ENCODE measurements around the gene CBX4.

Gene CBX4

DNA sequence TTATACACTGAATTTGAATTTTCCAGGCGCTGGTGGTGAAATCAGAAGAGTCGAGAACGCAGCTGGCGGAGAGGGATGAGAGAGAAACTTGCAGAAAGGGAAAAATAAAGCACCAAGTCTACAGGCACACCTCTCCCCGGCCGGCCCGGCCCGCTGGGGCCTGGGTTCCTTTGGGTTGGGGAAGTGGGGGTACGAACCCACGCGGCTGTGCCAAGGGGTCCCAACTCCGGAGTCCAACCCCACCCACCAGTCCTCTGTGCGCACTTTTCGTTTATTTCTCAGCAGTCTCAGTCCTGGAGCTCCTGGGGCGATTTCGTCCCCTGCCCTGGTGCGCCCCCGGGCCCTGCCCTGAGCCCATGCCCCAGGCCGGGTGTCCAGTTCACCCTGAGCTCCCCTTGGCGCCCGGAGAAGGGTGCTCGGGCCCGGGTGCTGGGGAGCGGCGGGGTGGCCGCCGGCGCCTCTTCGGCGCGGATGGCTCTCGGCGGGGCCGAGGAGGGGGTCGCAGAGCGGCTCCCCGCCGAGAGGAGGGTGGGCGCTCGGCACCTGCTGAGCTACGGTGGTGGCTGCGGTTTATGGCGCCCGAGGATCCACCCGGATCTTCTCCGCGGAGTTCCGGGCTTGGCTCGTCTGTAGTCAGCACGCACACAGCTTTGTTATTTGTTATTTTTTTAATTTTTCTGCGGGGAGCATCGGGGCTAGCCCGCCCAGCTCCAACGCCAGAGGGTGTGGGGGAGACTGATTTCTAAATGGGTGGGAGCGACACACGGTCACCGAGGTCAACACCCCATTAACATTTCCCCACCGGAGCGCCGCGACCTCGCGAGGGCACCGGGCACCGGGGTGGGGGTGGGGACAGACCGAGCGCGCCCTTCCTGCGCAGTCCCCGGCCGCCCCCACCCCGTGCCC lies 26.6 kb downstream of the CBX4 start:
- DNase-seq (ENCODE audit: low read depth): no peak
- no peak overlapping the region for H3K4me3 ChIP-seq (ENCODE audit: low read length)
- TF ChIP-seq, protein P1, sequence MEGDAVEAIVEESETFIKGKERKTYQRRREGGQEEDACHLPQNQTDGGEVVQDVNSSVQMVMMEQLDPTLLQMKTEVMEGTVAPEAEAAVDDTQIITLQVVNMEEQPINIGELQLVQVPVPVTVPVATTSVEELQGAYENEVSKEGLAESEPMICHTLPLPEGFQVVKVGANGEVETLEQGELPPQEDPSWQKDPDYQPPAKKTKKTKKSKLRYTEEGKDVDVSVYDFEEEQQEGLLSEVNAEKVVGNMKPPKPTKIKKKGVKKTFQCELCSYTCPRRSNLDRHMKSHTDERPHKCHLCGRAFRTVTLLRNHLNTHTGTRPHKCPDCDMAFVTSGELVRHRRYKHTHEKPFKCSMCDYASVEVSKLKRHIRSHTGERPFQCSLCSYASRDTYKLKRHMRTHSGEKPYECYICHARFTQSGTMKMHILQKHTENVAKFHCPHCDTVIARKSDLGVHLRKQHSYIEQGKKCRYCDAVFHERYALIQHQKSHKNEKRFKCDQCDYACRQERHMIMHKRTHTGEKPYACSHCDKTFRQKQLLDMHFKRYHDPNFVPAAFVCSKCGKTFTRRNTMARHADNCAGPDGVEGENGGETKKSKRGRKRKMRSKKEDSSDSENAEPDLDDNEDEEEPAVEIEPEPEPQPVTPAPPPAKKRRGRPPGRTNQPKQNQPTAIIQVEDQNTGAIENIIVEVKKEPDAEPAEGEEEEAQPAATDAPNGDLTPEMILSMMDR (conservative IDR thresholded peaks at IDR 0.05; ENCODE audit: low read length): no peak

DNA sequence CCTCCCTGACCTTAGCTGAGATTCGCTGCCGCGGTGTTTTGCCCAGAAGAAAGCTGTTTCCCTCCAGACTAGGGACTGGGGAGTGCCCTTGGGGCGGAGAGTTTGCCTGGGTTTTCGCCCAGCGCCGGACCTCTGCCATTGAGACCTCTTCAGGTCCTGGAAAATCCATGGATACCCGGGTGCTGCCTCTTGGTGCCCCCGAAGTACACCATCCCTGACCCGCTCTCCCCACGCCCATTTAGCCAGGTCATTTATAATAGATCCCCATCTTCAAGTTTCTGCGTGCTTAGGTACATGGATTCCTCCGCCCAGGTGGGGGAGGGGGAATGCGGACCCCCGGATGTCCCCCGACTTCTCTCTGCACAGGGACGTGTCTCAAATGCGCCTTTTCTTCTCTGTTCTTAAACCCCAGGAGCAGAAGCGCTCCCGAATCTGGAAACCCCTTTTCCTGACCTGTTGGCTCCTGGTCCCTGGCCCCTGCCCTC lies 27.3 kb downstream of the CBX4 start:
- TF ChIP-seq, protein P1 (conservative IDR thresholded peaks at IDR 0.05; ENCODE audit: low read length): no peak
- DNase-seq (ENCODE audit: low read depth): no peak
- H3K4me3 ChIP-seq (ENCODE audit: low read length): no peak overlapping the region

DNA sequence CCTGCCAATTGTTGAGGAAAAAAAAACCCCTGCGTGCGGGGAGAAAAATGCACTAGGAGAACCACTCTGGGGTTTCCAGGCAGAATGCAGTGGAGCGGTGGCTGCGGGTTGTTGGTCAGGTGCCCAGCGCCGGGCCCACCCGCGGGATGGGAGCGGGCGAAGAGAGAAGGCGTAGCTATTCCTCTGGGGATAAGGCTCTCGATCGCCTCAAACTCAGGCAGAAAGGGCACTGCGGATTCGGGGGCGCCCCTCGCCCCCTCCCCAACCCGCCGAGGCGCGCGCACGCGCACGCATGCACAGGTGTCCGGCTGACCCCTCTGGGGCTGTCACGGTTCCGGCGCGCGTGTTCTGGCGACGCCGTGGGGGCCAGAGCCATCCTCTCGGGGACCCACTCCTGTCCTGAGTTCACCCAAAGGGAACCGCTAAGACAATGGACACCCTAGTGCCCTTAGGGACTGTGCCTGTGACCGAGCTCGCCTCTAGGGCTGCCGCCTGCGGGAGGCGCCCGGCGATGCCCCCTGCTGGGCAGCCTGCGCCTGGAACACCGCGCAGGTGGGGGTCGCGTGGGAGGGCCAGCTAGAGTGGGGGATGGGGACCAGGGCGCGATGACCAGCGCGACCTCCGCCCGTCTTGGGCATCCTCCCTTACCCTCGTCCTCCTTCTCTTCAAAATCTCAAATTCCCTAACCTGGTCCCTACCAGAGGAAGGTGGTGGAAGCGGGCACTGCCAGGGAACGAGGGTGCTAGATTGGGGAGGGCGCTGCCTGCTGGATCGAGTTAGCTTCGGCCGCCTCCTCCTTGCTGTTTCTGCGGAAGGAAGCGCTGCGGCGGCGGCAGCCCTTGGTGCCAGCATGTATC lies 28.0 kb downstream of the CBX4 start:
- TF ChIP-seq, protein P1 (conservative IDR thresholded peaks at IDR 0.05; ENCODE audit: low read length): peak; percentile 37
- DNase-seq (ENCODE audit: low read depth): no peak
- H3K4me3 ChIP-seq (ENCODE audit: low read length): no peak overlapping the region

DNA sequence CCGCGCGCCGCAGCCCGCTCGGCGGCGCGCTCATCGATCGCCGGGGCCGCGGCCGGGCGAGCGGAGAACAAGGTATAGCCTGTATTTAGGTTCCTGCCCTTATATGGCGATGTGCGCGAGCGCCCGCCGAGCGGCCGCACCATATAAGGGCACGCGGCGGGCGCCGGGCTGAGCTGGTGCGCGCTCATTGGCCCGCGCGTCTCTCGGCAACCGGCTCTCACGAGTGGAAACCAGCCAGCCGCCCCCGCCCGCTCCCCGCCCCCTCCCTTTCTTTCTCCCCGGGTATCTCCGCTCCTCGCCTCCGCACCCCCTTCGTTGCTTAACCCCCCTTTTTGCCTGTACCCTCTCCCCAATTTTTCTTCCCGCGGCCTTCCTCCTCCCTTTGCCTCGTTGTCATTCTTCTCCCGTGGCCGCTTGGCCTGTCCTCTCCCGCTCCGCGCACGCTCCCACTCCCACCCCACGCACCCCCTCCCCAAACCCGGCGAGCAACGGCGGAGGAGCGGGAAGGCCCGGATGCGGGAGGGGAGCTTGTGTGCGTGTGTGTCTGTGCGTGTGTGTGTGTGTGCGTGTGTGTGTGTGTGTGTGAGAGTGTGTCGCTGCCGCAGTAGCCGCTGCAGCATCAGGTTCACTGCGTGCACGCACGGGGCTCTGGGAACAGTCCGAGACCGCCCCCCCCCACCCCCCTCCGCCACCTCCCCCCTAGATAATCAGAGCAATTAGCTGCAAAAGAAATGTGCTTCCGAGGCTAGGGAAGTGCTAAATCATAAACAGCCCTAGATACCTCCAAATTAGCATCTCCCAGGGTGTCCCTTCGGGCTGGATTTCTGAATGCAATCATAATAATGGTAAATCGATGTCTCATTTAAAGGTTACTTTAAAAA lies 28.9 kb downstream of the CBX4 start:
- peak; percentile 42 for DNase-seq (ENCODE audit: low read depth)
- TF ChIP-seq, protein P1 (conservative IDR thresholded peaks at IDR 0.05; ENCODE audit: low read length): no peak
- no peak overlapping the region for H3K4me3 ChIP-seq (ENCODE audit: low read length)

DNA sequence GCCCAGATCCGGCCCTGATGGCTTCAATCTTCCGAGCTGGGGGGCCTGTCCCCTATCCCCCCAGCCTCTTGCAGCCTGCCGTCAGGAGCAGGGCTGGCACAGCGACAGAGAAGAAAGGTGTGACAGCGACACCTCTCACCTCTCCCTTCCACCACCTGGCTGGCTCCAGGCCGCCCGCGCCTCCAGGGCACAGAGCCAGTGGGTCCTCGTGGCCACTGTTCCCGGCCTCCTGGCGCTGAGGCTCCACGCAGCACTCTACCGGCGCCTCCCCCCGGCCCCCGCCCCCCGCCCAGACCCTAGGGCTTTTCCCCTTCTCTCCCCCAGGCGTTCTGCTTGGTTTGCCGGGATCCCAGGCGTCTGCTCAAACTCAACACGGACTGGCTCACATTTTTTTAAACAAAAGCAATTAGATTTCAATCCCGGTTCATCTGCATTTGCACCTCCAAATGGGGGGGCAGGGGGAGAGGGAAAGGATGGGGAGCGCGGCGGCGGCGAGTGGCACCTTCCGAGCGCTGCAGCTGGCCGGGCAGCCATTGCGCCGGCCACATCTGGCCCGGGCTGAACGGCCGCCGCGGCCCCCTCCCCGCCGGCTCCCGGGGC lies 29.6 kb downstream of the CBX4 start:
- H3K4me3 ChIP-seq (ENCODE audit: low read length): no peak overlapping the region
- DNase-seq (ENCODE audit: low read depth): no peak
- TF ChIP-seq, protein P1 (conservative IDR thresholded peaks at IDR 0.05; ENCODE audit: low read length): no peak
